Thoracic aorta (tissue), 2 donors: Measurements from ENCODE around the gene CNTNAP1. TPM values are rescaled to one million over a fixed set of nuclear protein-coding genes. Genes with fewer than 3 reads are reported as not detected.
"Not testable (repeated sequence)": the region's sequence is repeated elsewhere in the genome, so short reads cannot be mapped to it uniquely, and the experiment has no call there.

Experiments used
- ATAC-seq: fragments of 150-250 bp; one replicate; pipeline ENCODE4 v1.8.0; 2017; ENCODE audit warnings: low read depth; ENCODE audit not compliant: insufficient number of reproducible peaks, low FRiP score
- DNase-seq: peaks from one replicate; pipeline ENCODE4 v3.0.0-alpha.2; 2020; ENCODE audit warnings: low spot score
- H3K27ac ChIP-seq, 2 donors: fragments of 200-600 bp; sonication (generic); 1 replicate in 1 of 2; 2 replicates in 1 of 2; pipeline ENCODE4 v1.5.1; 2016; ENCODE audit warnings: mild to moderate bottlenecking in 2 of 2, moderate library complexity in 2 of 2
- H3K27me3 ChIP-seq: fragments of 200-600 bp; sonication (generic); replicated peaks from 2 replicates; pipeline ENCODE4 v1.6.0; 2016; ENCODE audit warnings: mild to moderate bottlenecking; ENCODE audit not compliant: insufficient read depth
- H3K36me3 ChIP-seq: fragments of 200-600 bp; sonication (generic); one replicate; pipeline ENCODE4 v1.5.1; 2016
- H3K4me1 ChIP-seq, 2 donors: fragments of 200-600 bp; sonication (generic); 1 replicate in 1 of 2; 2 replicates in 1 of 2; pipeline versions ENCODE4 v1.5.1 to v1.6.0; 2016; ENCODE audit warnings: low read depth in 2 of 2, mild to moderate bottlenecking in 1 of 2; ENCODE audit not compliant: control insufficient read depth in 1 of 2
- H3K4me3 ChIP-seq: fragments of 200-600 bp; sonication (generic); 2 replicates; pipeline ENCODE4 v1.5.1; 2016; ENCODE audit warnings: mild to moderate bottlenecking
- H3K9me3 ChIP-seq: fragments of 200-600 bp; sonication (generic); 2 replicates; pipeline ENCODE4 v1.5.1; 2016
- total RNA-seq, 2 donors: library from RNA; depleted of rRNA; stranded (reverse); fragments of >200 nt; gene quantifications; one replicate each; pipeline versions ENCODE4 v1.1.0 to v1.2.3, GENCODE V29; 2016
- TF ChIP-seq, protein P1 (sequence below): fragments of 200-600 bp; sonication (generic); IDR thresholded peaks from one replicate; pipeline ENCODE4 v1.5.1; 2019; ENCODE audit warnings: antibody characterized with exemption

Gene CNTNAP1
- total RNA-seq, 2 donors from 2014 or later: 9.1 to 19.6 TPM

DNA sequence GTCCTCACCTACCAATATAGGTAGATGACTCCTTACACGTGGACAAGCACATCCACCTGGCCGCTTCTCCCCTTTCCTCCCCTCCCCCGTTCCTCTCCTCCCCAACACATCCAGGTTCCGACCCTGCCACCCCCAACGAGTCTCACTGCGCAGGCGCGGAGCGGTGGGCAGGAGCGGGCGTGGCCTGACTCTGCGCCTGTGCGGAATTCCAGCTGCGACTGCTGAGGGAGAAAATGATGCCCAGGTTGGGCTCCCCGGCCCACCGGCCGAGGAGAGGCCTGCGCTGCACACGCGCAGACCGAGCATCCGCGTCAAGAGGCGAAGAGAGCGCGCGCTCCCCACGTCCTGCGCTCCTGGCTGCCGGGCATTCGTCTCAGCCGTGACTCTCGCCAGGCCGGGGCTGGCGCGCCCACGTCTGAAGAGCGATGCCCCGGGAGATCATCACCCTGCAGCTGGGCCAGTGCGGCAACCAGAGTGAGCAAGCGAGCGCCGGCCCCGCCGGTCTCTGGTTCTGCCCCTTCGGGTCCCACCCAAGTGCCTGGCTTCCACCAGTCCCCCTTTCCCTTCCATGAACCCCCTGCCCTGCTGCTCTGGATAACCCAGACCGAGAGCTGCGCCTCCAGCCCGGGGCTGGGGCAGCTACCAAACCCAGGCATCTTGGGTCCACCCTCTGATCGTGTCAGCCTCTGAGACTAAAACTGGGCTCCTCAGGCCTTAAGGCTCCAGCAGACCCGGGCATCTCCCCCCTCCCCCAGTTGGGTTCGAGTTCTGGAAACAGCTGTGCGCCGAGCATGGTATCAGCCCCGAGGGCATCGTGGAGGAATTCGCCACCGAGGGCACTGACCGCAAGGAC, 23.0 kb upstream of the CNTNAP1 start, which contains the start of gene TUBG2:
Gene TUBG2, plus strand, starts transcription at position 206 of the 853 bp plus-strand sequence. Its CDS starts 220 bp downstream, at position 426.
- no peaks in the 10 kb centered on the region for H3K9me3 ChIP-seq
- peak within 1 kb of the TSS; percentile 87 for H3K27ac ChIP-seq
- peaks cover 13 to 21% of the 10 kb centered on the region in 2 donors for H3K4me1 ChIP-seq
- H3K27me3 ChIP-seq: no peaks in the 10 kb centered on the region
- TF ChIP-seq, protein P1, sequence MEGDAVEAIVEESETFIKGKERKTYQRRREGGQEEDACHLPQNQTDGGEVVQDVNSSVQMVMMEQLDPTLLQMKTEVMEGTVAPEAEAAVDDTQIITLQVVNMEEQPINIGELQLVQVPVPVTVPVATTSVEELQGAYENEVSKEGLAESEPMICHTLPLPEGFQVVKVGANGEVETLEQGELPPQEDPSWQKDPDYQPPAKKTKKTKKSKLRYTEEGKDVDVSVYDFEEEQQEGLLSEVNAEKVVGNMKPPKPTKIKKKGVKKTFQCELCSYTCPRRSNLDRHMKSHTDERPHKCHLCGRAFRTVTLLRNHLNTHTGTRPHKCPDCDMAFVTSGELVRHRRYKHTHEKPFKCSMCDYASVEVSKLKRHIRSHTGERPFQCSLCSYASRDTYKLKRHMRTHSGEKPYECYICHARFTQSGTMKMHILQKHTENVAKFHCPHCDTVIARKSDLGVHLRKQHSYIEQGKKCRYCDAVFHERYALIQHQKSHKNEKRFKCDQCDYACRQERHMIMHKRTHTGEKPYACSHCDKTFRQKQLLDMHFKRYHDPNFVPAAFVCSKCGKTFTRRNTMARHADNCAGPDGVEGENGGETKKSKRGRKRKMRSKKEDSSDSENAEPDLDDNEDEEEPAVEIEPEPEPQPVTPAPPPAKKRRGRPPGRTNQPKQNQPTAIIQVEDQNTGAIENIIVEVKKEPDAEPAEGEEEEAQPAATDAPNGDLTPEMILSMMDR: no peak
- peaks cover 5% of the 10 kb centered on the region for H3K36me3 ChIP-seq
- DNase-seq: no peak
- H3K4me3 ChIP-seq: peak within 1 kb of the TSS; percentile 88
- ATAC-seq: peak; percentile 57

DNA sequence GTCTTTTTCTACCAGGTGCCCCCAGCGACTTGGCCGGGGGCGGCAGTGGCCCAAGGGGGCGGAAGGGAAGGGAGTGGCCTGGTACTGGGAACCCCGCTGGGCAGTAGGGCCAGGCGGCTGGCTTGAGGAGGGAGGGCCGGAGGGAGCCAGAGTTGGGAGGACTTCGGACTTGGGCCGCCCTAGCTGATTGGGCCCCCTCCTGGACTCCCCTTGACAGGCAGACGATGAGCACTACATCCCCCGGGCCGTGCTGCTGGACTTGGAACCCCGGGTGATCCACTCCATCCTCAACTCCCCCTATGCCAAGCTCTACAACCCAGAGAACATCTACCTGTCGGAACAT, 22.4 kb upstream of the CNTNAP1 start:
- ATAC-seq, H3K27me3 ChIP-seq, DNase-seq, H3K36me3 ChIP-seq, H3K9me3 ChIP-seq: not testable (repeated sequence)
- Histone ChIP-seq H3K27ac (peak overlapping the region; percentile 87), H3K4me1 (peaks cover 13 to 20% of the 10 kb centered on the region in 2 donors), H3K4me3 (peak overlapping the region; percentile 88)

GRCh38 chr17:42660692-42661345, 21.5 kb upstream of the CNTNAP1 start:
- Histone ChIP-seq H3K27ac (peak overlapping the region; percentile 22 to 54), H3K27me3 (no peaks in the 10 kb centered on the region), H3K36me3 (peaks cover 7% of the 10 kb centered on the region), H3K4me1 (peaks cover 13 to 29% of the 10 kb centered on the region in 2 donors), H3K9me3 (no peaks in the 10 kb centered on the region), H3K4me3 (peak overlapping the region; percentile 33)
- DNase-seq (no peak), ATAC-seq (no peak)
- TF ChIP-seq, protein P1: no peak

DNA sequence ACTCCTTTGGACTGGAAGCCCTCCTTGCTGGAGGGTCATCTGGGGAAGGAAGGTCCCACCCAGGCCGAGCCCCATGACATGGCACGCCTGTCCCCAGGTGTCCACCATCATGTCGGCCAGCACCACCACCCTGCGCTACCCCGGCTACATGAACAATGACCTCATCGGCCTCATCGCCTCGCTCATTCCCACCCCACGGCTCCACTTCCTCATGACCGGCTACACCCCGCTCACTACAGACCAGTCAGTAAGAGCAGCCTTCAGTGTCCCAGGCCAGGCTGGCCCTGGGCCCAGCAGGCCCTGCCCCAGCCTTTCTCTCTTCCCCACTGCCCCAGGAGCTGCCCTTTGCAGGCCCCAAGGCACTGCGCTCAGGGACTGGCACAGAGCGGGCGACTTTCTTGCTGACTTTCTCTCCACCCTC, 16.7 kb upstream of the CNTNAP1 start:
- DNase-seq: no peak
- no peak for ATAC-seq

GRCh38 chr17:42666126-42666525, 16.2 kb upstream of the CNTNAP1 start:
- Histone ChIP-seq H3K27ac (peak overlapping the region; percentile 76 to 81), H3K4me1 (peaks cover 18 to 48% of the 10 kb centered on the region in 2 donors), H3K36me3 (peaks cover 33% of the 10 kb centered on the region)
- H3K27me3 ChIP-seq, DNase-seq, H3K4me3 ChIP-seq, ATAC-seq, H3K9me3 ChIP-seq: not testable (repeated sequence)

More for the DNA sequence above, 16.7 kb upstream of the CNTNAP1 start:
- TF ChIP-seq, protein P1: no peak
- Histone ChIP-seq H3K9me3 (no peaks in the 10 kb centered on the region), H3K4me1 (peaks cover 24 to 53% of the 10 kb centered on the region in 2 donors), H3K36me3 (peaks cover 28% of the 10 kb centered on the region), H3K4me3 (no peak overlapping the region), H3K27ac (peak overlapping the region; percentile 76 to 81), H3K27me3 (no peaks in the 10 kb centered on the region)
